Fibroblast of mammary gland (primary cell): ENCODE data around the gene DDX55.
"Not testable (repeated sequence)": the region's sequence is repeated elsewhere in the genome, so short reads cannot be mapped to it uniquely, and the experiment has no call there.

ENCODE experiments used
- DNase-seq: peaks from one replicate; pipeline ENCODE4 v3.0.0-alpha.2; 2010; ENCODE audit warnings: low read depth
- H3K4me3 ChIP-seq: 2 replicates; pipeline ENCODE4 v1.5.1; 2011; ENCODE audit warnings: low read depth, mild to moderate bottlenecking, low read length, moderate library complexity; ENCODE audit not compliant: control insufficient read depth
- CTCF ChIP-seq: conservative IDR thresholded peaks from 2 replicates; pipeline ENCODE4 v1.5.1; 2011; ENCODE audit warnings: low read depth, low read length, inconsistent platforms; ENCODE audit not compliant: control insufficient read depth, insufficient read depth

The DDX55 gene

GRCh38 chr12:123601602-123602489 lies at the start of gene DDX55:
Gene DDX55, plus strand, starts transcription at chr12:123602099. Its CDS starts 50 bp downstream, at chr12:123602149.
- H3K4me3 ChIP-seq: peak within 1 kb of the TSS; percentile 98

GRCh38 chr12:123554136-123554535 lies 47.8 kb upstream of the DDX55 start:
- not testable (repeated sequence) for DNase-seq, H3K4me3 ChIP-seq

More at GRCh38 chr12:123601602-123602489, at the start of gene DDX55:
- DNase-seq: peak; percentile 79
- TF ChIP-seq CTCF: peak; percentile 17

GRCh38 chr12:123554843-123555242 lies 47.1 kb upstream of the DDX55 start:
- DNase-seq, H3K4me3 ChIP-seq: not testable (repeated sequence)

GRCh38 chr12:123558487-123558886 lies 43.4 kb upstream of the DDX55 start:
- not testable (repeated sequence) for DNase-seq, H3K4me3 ChIP-seq

- no peak overlapping the region for H3K4me3 ChIP-seq
- no peak for DNase-seq
- no peak for TF ChIP-seq CTCF
Measured at GRCh38 chr12:123559468-123559867, 42.4 kb upstream of the DDX55 start.

- H3K4me3 ChIP-seq: no peak overlapping the region
- DNase-seq: peak; percentile 98
- no peak for TF ChIP-seq CTCF
Measured at GRCh38 chr12:123571343-123571813, 30.5 kb upstream of the DDX55 start.

GRCh38 chr12:123572391-123572790 lies 29.5 kb upstream of the DDX55 start:
- no peak overlapping the region for H3K4me3 ChIP-seq
- TF ChIP-seq CTCF: no peak

GRCh38 chr12:123573870-123574269 lies 28.0 kb upstream of the DDX55 start:
- no peak for DNase-seq
- H3K4me3 ChIP-seq: no peak overlapping the region
- TF ChIP-seq CTCF: no peak

More at GRCh38 chr12:123572391-123572790, 29.5 kb upstream of the DDX55 start:
- no peak for DNase-seq
